Measurements from ENCODE around the gene FEZF2.

FEZF2 gene

DNA sequence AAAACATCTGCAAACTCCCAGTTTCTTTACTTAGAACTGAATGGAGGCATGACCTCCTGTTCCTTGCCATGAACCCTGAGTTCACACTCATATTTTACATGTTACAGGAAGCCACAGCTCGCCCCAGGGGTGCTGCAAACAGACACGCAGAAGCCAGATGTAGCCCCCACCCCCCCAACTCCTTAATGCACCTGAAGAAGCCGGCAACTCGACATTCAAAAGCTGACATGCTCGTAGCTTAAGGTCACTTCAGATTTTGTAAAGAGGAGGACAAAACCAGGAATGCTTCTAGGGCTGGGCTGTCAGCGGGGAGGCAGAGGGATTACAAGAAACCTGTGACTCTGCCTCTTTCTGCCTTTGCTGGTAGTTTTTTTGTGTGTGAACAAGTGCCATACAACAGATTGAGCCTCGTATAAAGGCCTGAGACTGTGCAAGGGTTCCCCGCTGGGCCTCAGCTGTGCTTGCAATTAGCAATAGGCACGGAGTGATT, 42.0 kb upstream of the FEZF2 start:
- Histone ChIP-seq H4K20me1 (ENCODE audit: insufficient read depth, low read length) (no peaks in the 10 kb centered on the region), H3K36me3 (replicated peaks; ENCODE audit: insufficient read depth, low read length) (no peaks in the 10 kb centered on the region), H3K4me1 (ENCODE audit: low read length) (no peaks in the 10 kb centered on the region), H3K9ac (ENCODE audit: low read length) (no peak overlapping the region), H3K4me3 (ENCODE audit: low read length) (no peak overlapping the region), H3K27me3 (replicated peaks; ENCODE audit: insufficient read depth, low read length) (no peaks in the 10 kb centered on the region), H3K9me3 (replicated peaks; ENCODE audit: insufficient read depth, low read length) (no peaks in the 10 kb centered on the region), H3K27ac (ENCODE audit: low read length) (no peak overlapping the region), H3K4me2 (ENCODE audit: low read depth, low read length) (no peak overlapping the region), H2AFZ (ENCODE audit: low read length) (no peak overlapping the region), H3K79me2 (ENCODE audit: low read length) (no peaks in the 10 kb centered on the region), H3F3A (ENCODE audit: insufficient read depth, low read length) (no peaks in the 10 kb centered on the region), H3K9me2 (replicated peaks; ENCODE audit: insufficient read depth, low read length) (no peaks in the 10 kb centered on the region)
- no peak for DNase-seq
- TF ChIP-seq EZH2phosphoT487 (IDR thresholded peaks at IDR 0.05; ENCODE audit: low read length) (no peak), EZH2 (optimal IDR thresholded peaks at IDR 0.05; ENCODE audit: low read depth, low read length) (no peak)
- TF ChIP-seq, protein P1, sequence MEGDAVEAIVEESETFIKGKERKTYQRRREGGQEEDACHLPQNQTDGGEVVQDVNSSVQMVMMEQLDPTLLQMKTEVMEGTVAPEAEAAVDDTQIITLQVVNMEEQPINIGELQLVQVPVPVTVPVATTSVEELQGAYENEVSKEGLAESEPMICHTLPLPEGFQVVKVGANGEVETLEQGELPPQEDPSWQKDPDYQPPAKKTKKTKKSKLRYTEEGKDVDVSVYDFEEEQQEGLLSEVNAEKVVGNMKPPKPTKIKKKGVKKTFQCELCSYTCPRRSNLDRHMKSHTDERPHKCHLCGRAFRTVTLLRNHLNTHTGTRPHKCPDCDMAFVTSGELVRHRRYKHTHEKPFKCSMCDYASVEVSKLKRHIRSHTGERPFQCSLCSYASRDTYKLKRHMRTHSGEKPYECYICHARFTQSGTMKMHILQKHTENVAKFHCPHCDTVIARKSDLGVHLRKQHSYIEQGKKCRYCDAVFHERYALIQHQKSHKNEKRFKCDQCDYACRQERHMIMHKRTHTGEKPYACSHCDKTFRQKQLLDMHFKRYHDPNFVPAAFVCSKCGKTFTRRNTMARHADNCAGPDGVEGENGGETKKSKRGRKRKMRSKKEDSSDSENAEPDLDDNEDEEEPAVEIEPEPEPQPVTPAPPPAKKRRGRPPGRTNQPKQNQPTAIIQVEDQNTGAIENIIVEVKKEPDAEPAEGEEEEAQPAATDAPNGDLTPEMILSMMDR (IDR thresholded peaks at IDR 0.05; ENCODE audit: low read length), result no peak

GRCh38 chr3:62414786-62415185, 41.4 kb upstream of the FEZF2 start:
- Histone ChIP-seq H3K4me3 (ENCODE audit: low read length) (no peak overlapping the region), H4K20me1 (ENCODE audit: insufficient read depth, low read length) (no peaks in the 10 kb centered on the region), H3F3A (ENCODE audit: insufficient read depth, low read length) (no peaks in the 10 kb centered on the region), H3K4me1 (ENCODE audit: low read length) (no peaks in the 10 kb centered on the region), H3K27ac (ENCODE audit: low read length) (no peak overlapping the region), H3K36me3 (replicated peaks; ENCODE audit: insufficient read depth, low read length) (no peaks in the 10 kb centered on the region), H3K9ac (ENCODE audit: low read length) (no peak overlapping the region), H3K4me2 (ENCODE audit: low read depth, low read length) (no peak overlapping the region), H3K9me3 (replicated peaks; ENCODE audit: insufficient read depth, low read length) (no peaks in the 10 kb centered on the region), H3K79me2 (ENCODE audit: low read length) (no peaks in the 10 kb centered on the region), H3K27me3 (replicated peaks; ENCODE audit: insufficient read depth, low read length) (no peaks in the 10 kb centered on the region), H2AFZ (ENCODE audit: low read length) (no peak overlapping the region), H3K9me2 (replicated peaks; ENCODE audit: insufficient read depth, low read length) (no peaks in the 10 kb centered on the region)
- DNase-seq, result no peak
- TF ChIP-seq, protein P1 (IDR thresholded peaks at IDR 0.05; ENCODE audit: low read length), result no peak
- no peak for TF ChIP-seq EZH2phosphoT487 (IDR thresholded peaks at IDR 0.05; ENCODE audit: low read length)
- no peak for TF ChIP-seq EZH2 (optimal IDR thresholded peaks at IDR 0.05; ENCODE audit: low read depth, low read length)

- Histone ChIP-seq H3K9me2 (replicated peaks; ENCODE audit: insufficient read depth, low read length) (no peaks in the 10 kb centered on the region), H2AFZ (ENCODE audit: low read length) (no peak overlapping the region), H3K79me2 (ENCODE audit: low read length) (no peaks in the 10 kb centered on the region), H4K20me1 (ENCODE audit: insufficient read depth, low read length) (no peaks in the 10 kb centered on the region), H3K9me3 (replicated peaks; ENCODE audit: insufficient read depth, low read length) (no peaks in the 10 kb centered on the region), H3K36me3 (replicated peaks; ENCODE audit: insufficient read depth, low read length) (no peaks in the 10 kb centered on the region), H3K4me3 (ENCODE audit: low read length) (no peak overlapping the region), H3K27ac (ENCODE audit: low read length) (no peak overlapping the region), H3K27me3 (replicated peaks; ENCODE audit: insufficient read depth, low read length) (no peaks in the 10 kb centered on the region), H3K4me1 (ENCODE audit: low read length) (no peaks in the 10 kb centered on the region), H3F3A (ENCODE audit: insufficient read depth, low read length) (no peaks in the 10 kb centered on the region), H3K4me2 (ENCODE audit: low read depth, low read length) (no peak overlapping the region), H3K9ac (ENCODE audit: low read length) (no peak overlapping the region)
- DNase-seq, result no peak
- no peak for TF ChIP-seq EZH2phosphoT487 (IDR thresholded peaks at IDR 0.05; ENCODE audit: low read length)
These were observed 40.3 kb upstream of the FEZF2 start for GRCh38 chr3:62413687-62414086.

GRCh38 chr3:62406945-62407344, 33.6 kb upstream of the FEZF2 start:
- Histone ChIP-seq H4K20me1 (ENCODE audit: insufficient read depth, low read length) (no peaks in the 10 kb centered on the region), H3F3A (ENCODE audit: insufficient read depth, low read length) (no peaks in the 10 kb centered on the region), H3K9ac (ENCODE audit: low read length) (no peak overlapping the region), H3K4me1 (ENCODE audit: low read length) (no peaks in the 10 kb centered on the region), H3K4me3 (ENCODE audit: low read length) (no peak overlapping the region), H3K36me3 (replicated peaks; ENCODE audit: insufficient read depth, low read length) (no peaks in the 10 kb centered on the region), H3K4me2 (ENCODE audit: low read depth, low read length) (no peak overlapping the region), H3K79me2 (ENCODE audit: low read length) (no peaks in the 10 kb centered on the region), H3K27me3 (replicated peaks; ENCODE audit: insufficient read depth, low read length) (no peaks in the 10 kb centered on the region), H3K27ac (ENCODE audit: low read length) (no peak overlapping the region), H3K9me2 (replicated peaks; ENCODE audit: insufficient read depth, low read length) (no peaks in the 10 kb centered on the region), H3K9me3 (replicated peaks; ENCODE audit: insufficient read depth, low read length) (no peaks in the 10 kb centered on the region), H2AFZ (ENCODE audit: low read length) (no peak overlapping the region)
- no peak for TF ChIP-seq EZH2phosphoT487 (IDR thresholded peaks at IDR 0.05; ENCODE audit: low read length)
- no peak for DNase-seq
